BJ (cell line): ENCODE results near the gene SYT1. TPM values are rescaled to one million over a fixed set of nuclear protein-coding genes. Genes with fewer than 3 reads are reported as not detected.
"Not testable (repeated sequence)": the region's sequence is repeated elsewhere in the genome, so short reads cannot be mapped to it uniquely, and the experiment has no call there.

ENCODE experiments used
- CTCF ChIA-PET: fragments of 350-600 bp; formaldehyde crosslinking; extraction: SDS; loops from one replicate; lab custom pipeline; 2021; ENCODE audit warnings: antibody characterized with exemption, inconsistent platforms; lab: Yijun Ruan, JAX
- POLR2A ChIA-PET: fragments of 300-600 bp; sonication (Branson Sonifier 250); formaldehyde crosslinking; extraction: SDS; loops from one replicate; lab custom pipeline; 2021; ENCODE audit warnings: antibody characterized with exemption; lab: Charles Lee
- DNase-seq: peaks from one replicate; pipeline ENCODE4 v3.0.0-alpha.2; 2011; ENCODE audit warnings: low read depth
- H3K27me3 ChIP-seq: 2 replicates; pipeline ENCODE4 v1.6.0; 2011; ENCODE audit warnings: low read length; ENCODE audit not compliant: control insufficient read depth, insufficient read depth
- H3K36me3 ChIP-seq: 2 replicates; pipeline ENCODE4 v1.5.1; 2011; ENCODE audit warnings: low read length; ENCODE audit not compliant: control insufficient read depth, insufficient read depth
- H3K4me3 ChIP-seq: 2 replicates; pipeline ENCODE4 v1.5.1; 2011; ENCODE audit warnings: low read depth, mild to moderate bottlenecking, control low read depth, low read length
- CTCF ChIP-seq: IDR thresholded peaks from 2 replicates; pipeline ENCODE4 v1.5.1; 2011; ENCODE audit warnings: low read depth, mild to moderate bottlenecking, control low read depth, inconsistent platforms, low read length, moderate library complexity; ENCODE audit not compliant: insufficient read depth
- polyA plus RNA-seq: library from polyadenylated mRNA; depleted of rRNA; stranded (reverse); fragments of >200 nt; gene quantifications from 2 replicates; pipeline ENCODE4 v1.2.3, GENCODE V29; 2011

The SYT1 gene
- polyA plus RNA-seq, 1 experiment: 0.70 TPM

- CTCF ChIA-PET: interaction anchor here (0.8 kb wide), 1 partner anchor 15 kb away, joined by 4 read pairs; no protein-coding TSS in a partner anchor
These were observed 156.4 kb downstream of the SYT1 start for GRCh38 chr12:79021021-79021420.

GRCh38 chr12:79023261-79023660 lies 158.7 kb downstream of the SYT1 start:
- H3K4me3 ChIP-seq: no peak overlapping the region
- no peaks in the 10 kb centered on the region for H3K36me3 ChIP-seq
- no peak for TF ChIP-seq CTCF
- DNase-seq: no peak
- H3K27me3 ChIP-seq: no peaks in the 10 kb centered on the region
- ChIA-PET POLR2A (no interaction called here), CTCF (interaction anchor here (1.1 kb wide), 1 partner anchor 8 kb away, joined by 3 read pairs; no protein-coding TSS in a partner anchor)

More at GRCh38 chr12:79021021-79021420, 156.4 kb downstream of the SYT1 start:
- H3K4me3 ChIP-seq: no peak overlapping the region
- H3K36me3 ChIP-seq: no peaks in the 10 kb centered on the region
- no peak for TF ChIP-seq CTCF
- no peaks in the 10 kb centered on the region for H3K27me3 ChIP-seq
- DNase-seq: no peak
- POLR2A ChIA-PET: no interaction called here

- Histone ChIP-seq H3K36me3 (no peaks in the 10 kb centered on the region), H3K27me3 (no peaks in the 10 kb centered on the region), H3K4me3 (no peak overlapping the region)
- CTCF ChIA-PET: interaction anchor here (1.1 kb wide), 1 partner anchor 8 kb away, joined by 3 read pairs; no protein-coding TSS in a partner anchor
- no peak for DNase-seq
- POLR2A ChIA-PET: no interaction called here
- TF ChIP-seq CTCF: no peak
These were observed 159.2 kb downstream of the SYT1 start for GRCh38 chr12:79023784-79024183.

- no peak for DNase-seq
- H3K36me3 ChIP-seq: no peaks in the 10 kb centered on the region
- H3K27me3 ChIP-seq: no peaks in the 10 kb centered on the region
- ChIA-PET CTCF (no interaction called here), POLR2A (no interaction called here)
- no peak for TF ChIP-seq CTCF
- no peak overlapping the region for H3K4me3 ChIP-seq
These were observed 169.2 kb downstream of the SYT1 start for GRCh38 chr12:79033788-79034187.

- DNase-seq, H3K4me3 ChIP-seq, H3K36me3 ChIP-seq, POLR2A ChIA-PET, H3K27me3 ChIP-seq, CTCF ChIA-PET: not testable (repeated sequence)
These were observed 180.2 kb downstream of the SYT1 start for GRCh38 chr12:79044748-79045147.

- H3K36me3 ChIP-seq, H3K4me3 ChIP-seq, H3K27me3 ChIP-seq, DNase-seq, POLR2A ChIA-PET: not testable (repeated sequence)
- CTCF ChIA-PET: interaction anchor here (1.0 kb wide), 1 partner anchor 129 kb away, joined by 3 read pairs; no protein-coding TSS in a partner anchor
These were observed 180.7 kb downstream of the SYT1 start for GRCh38 chr12:79045149-79045703.
